ENCODE results near the gene TRPV2.
"Not testable (repeated sequence)": the region's sequence is repeated elsewhere in the genome, so short reads cannot be mapped to it uniquely, and the experiment has no call there.

GRCh38 chr17:16403847-16404246 is 11.5 kb upstream of the TRPV2 start:
- not testable (repeated sequence) for TF ChIP-seq CTCF, POLR2A, EP300 (IDR thresholded peaks at IDR 0.05)
